ENCODE measurements around the gene KCTD1.
A peak's percentile ranks its signal among the peaks of the same experiment; 100 is the strongest.

KCTD1 gene

DNA sequence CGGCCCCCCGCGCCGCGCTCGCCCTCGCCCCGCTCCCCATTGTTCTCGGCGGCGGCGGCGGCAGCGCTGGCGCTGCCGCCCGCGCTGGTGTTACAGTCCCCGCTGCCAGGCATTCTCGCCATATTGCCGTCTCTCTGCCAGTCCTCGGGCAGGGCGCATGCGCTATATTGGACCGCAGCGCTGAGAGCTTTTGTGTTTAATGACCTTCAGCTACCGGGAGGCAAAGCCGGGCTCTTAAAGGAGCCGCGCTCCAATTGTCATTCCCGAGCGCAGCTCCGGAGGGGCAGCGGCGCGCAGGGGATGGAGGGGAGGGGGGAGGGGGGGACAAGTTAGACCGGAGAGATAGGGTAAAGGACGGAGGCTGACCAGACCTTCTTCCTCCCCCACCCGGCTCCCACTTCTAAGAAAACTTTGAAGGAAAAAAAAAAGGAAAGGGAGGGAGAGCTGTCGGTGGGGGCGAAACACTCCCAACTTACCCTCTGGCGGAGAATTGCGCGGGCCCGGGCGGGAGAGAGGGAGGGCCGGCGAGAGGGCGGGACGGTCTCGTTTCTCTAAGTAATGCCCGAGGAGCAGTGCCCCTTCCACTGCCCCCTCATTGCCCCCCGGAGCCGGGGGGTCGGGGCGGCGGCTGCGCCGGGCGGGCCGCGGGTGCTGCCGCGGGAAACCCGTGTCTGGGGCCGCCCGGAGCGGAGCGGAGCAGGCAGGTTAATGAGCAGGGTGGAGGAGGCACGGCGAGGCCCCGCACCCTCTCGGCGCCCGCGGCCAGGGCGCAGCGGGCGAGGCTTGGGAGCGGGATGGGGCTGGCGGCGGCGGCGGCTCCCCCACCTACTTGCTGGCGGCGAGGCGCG is at the start of gene KCTD1:
Gene KCTD1, minus strand, starts transcription at position 139 of the 848 bp plus-strand sequence. Its CDS starts 17 bp downstream, at position 122.
- DNase-seq: peak; percentile 80

DNA sequence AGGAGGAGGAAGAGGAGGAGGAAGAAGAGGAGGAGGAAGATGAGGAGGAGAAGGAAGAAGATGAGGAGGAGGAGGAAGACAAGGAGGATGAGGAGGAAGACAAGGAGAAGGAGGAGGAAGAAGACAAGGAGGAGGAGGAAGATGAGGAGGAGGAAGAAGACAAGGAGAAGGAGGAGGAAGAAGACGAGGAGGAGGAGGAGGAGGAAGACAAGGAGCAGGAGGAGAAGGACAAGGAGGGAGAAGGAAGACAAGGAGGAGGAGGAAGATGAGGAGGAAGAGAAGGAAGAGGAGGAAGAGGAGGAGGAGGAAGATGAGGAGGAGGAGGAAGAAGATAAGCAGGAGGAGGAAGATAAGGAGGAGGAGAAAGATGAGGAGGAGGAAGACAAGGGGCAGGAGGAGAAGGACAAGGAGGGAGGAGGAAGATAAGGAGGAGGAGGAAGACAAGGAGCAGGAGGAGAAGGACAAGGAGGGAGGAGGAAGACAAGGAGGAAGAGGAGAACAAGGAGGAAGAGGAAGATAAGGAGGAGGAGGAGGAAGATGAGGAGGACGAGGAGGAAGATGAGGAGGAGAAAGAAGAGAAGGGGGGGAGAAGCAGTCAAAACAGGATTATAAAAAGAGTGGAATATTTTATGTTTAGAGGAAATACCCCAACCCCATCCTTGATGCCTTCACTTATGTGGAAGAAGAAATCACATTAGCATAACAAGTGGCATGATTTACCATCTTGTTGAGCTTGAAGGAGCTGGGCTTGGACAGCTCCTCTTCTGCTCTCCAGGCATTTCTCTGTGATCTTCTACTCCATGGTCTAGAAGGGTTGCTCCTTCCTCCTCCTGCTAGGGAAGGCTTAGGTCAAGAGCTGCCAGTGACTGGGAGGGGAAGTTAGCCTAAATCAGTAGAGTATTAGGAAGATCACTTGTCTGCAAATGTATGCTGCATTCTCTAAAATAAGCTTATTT is 45.3 kb upstream of the KCTD1 start:
- DNase-seq: no peak

DNA sequence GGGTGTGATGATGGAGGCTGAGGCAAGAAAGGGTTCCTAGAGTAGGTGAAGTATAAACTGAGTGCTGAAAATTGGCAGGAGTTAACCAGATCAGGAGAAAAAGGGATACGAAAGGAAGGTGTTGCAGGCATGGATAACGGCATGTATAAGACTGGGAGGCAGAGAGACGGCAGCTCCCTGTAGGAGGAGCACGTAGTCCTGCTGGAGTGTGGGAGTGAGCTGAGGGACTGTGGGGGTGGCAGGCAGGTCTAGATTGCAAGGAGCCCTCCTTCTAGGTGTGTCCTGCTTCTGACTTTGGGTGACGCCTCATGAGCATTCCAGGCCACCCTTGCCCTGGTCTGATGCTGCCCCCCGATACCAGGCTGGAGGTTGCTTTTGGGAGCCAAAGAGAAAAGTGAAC is 36.4 kb upstream of the KCTD1 start:
- no peak for DNase-seq

DNA sequence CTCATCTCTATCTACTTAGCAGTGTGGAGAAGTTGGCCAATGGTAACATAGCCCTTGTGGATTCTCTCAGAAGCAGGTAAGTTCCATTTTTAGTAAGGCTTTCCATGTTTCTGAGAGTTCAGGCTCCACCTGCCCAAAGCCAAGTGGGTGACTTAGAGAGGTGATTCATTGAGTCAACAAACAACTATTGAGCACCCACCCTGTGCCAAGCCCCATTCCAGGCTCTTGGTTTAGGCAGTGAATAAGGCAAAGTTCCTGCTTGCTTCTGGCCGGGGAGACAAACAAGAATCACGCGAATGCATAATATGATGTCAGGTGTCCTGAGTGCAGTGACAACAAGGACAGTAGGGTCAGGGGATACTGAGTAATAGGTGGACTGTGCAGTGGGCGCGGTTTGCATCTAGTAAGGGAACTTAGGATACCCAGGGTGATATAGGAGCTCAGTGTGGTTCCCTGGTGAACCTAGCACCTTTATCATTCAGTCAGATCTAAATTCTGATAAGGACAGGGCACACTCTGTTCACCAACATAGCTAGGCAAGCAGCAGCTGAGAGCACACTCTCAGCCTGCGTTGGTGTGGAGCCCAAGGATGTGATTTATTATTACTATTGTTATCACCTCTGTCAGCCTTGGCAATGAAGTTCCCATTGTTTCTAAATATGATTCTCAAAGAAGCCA is 31.7 kb upstream of the KCTD1 start:
- no peak for DNase-seq

DNA sequence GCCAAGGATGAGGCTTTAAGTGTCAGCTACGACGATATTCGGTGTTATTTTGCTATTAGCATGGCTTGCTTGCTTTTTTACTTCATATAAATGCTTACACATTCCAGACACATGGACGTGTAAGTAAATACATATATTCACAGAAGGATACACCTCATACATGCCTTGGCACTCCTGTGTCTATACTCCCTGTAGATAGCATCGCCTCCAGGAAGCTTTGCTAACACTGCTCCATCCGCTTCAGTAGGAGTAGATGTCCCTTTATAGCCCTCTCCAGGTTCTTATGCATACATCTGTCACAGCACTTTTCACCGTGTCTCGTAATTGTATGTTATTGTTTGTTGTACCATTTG is 27.5 kb upstream of the KCTD1 start:
- no peak for DNase-seq

DNA sequence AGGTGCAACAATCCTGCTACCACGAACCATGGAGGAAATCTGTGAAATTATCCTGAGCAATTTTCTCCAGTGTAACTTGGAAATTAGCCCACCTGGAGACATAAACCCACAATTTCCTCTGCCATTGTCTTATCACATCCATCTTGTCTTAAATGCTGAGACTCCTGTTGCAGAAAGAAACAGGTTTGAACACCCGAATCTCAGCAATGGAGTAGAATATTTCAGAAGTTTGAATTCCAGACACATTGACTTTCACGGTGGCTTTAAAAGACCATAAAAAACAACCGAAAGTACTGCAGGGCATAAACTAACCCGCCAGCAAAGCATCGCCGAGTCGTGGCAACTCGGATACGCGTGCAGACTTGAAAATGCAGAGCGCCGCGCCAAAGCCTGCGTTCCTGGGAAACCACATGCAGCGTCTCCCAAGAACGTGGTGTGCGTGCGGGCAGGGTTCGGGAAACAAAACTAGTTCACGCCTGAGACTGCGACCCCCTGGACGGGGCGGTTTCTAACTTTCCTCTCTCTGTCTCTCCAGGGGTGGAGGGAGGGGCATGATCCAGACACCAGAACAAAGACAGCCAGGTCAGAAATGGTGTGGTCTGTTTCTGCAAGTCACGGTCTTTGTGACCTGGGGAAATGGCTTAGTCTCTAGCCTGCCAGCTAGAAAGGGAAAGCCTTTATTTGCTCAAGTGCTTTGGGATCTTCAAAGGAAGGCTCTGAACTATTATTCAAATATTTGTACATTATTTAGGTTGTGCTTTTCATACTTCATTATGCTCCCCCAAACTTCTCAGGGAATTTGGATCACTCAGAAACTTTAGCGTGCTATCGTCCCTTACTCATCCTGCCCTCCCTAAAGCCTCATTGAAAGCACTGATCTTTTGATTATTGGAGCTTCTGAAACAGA is 26.9 kb upstream of the KCTD1 start:
- peak; percentile 55 for DNase-seq

DNA sequence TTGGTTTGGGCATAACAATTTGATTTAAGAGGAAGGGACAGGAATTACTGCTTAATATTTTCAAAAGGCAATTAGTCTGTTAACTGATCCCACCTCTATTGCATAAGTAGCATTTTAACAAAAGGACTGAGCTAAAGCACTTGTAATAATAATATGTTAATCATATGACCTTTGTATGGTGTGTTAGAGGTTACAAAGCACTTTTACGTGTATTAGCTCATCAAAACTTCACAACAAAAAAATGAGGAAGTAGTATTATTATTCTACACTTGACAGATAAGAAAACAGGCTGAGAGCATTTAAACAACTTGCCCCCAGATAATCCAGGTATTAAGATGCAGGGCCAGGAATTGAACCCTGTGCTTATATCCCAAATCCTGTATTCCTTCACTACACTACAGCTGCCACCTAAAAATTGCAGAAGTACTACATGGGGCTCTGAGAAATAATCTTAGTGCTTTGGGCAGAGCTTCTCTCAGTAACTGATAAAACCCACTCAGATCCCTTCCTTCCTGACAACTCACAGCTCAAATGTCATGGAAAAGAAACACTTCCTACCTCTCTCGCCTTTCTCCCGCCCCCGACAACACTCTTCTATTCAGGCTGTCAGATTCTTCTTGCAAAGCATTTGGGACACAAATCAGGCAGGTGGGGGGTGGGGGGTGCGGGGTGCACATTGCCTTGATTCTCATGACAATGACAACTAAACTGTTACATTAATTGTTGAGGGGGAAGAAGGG is 20.7 kb upstream of the KCTD1 start:
- no peak for DNase-seq

DNA sequence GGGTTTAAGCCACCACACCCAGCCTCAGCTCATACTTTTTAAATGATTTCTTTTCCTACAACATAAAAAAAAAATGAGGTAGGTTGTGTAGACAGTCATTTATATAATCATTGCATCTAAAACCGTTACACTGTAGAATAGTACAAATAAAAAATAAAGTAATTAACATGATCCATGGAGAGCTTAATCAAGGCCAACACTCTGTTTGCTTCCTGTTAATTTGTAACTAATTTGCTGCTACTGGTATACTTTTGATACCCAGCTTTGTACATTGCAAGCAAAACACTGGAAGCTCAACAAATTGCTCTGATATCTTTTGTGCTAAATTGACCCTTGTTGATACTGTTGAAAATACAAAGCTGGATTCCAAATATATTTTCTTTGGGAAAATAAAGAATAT is 20.2 kb upstream of the KCTD1 start:
- DNase-seq: no peak

DNA sequence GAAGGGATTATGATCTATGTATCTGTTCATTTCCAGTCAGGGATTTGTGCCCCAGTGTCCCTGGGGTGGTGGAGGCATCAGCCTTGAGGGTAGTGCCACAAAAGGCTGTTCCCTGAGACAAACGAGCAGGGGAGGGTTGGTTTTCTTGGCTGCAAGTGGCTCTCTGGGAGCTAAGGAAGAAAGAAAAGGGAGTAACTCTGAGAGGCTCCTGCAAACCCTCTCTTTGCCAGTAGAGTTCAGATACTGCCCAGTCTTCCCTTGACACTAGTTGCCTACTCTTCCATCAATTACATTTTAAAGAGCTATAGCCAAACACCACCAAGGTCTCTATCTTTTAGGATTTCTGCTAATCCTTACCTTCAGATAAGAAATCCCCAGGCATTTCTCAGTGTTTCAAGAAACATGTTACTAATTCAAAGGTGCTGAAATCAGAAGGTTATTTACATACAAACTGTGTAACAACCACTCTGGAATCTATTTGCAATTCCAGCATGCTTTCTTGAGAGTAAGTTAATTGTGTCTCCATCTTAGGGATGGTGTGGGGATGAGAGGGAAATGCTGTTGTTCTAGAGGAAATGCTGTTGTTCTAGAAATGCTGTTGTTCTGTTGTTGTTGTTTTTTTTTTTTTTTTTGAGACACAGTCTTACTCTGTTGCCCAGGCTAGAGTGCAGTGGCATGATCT is 18.7 kb upstream of the KCTD1 start:
- no peak for DNase-seq

DNA sequence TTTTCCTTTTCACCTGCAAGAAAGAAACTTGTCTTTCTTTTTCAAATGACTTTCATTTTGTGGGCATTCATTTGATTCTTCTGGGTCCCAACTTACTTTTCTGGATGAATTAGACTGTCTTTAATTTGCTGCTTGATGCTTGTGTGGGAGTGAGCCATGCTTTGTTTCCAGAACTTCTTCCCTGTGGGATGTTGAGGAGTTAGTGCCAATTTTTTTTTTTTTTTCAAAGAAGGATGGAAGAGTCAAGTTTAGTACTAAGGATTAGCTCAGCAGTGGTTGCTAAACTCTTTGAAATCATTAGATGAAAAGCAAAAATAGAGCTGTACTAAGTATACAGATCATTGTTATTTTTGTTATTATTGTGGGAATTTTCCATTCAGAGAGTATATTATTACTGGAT is 17.2 kb upstream of the KCTD1 start:
- DNase-seq: no peak

DNA sequence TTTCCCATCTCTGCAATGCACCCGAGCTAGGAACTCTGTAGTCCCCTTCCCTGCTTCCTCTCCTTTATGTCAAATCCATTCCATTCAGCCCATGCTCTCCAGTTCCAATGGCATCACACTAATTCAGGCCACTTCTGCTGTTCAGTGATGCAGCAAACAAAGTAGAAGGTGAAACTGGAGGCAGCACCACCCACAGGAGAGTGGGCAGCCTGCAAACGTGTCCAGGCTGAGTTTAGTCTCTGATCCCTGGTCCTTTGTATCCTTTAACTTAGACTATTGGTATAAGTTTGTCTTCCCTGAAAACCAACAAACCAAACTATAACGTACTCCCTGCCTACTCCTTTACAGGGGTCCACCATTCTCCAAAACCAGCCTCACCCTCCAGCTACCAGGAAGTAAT is 14.7 kb upstream of the KCTD1 start:
- DNase-seq: no peak

DNA sequence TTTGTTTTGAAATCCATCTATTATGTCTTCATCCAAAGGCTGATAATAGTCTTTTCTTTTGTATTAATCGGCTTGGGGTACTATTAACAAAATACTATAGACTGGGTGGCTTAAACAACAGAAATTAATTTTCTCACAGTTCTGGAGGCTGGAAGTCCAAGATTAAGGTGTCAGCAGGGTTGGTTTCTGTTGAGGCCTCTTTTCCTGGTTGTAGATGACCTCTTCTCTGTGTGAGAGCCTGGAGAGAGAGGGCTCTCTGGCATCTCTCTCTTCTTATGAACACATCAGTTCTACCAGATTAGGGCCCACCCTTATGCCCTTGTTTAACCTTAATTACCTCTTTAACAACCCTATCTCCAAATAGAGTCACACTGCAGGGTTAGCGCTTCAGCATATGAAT is 14.2 kb upstream of the KCTD1 start:
- DNase-seq: no peak

DNA sequence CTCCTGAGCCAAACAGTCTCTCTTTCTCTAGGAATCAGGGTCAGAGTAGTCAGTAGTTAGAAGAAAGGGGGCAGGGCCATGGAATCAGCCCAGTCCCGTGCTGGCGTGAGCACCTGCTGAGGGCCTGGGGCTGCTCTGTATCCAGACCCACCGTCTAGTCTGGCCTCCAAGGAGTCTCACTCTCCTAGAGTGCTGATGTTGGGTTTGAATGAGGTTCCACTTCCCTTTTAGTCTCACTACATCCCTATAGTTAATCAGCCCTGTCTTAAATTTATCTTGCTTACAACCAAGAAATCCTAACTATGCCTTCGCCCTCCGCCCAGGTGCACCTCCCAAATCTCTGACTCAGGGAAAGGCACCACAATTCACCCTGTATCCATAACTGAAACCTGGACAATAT is 13.4 kb upstream of the KCTD1 start:
- no peak for DNase-seq

DNA sequence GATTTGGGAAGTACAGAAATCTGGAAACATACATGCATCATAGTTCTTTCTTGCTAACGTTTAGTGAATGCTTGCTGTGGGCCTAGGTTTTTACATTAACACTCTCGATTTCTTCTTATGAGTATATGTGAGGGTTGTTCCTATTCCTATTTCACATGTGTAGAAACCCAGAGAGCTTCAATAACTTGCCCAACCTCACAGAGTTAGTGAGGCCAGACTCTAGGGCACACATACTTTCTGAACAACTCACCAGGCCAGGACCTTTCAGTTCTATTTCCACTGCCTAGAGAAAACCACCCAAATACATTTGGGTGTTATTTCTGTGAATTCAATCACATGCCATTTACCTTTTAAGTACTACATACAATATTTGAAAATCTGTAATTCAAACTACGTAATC is 8.2 kb upstream of the KCTD1 start:
- no peak for DNase-seq

DNA sequence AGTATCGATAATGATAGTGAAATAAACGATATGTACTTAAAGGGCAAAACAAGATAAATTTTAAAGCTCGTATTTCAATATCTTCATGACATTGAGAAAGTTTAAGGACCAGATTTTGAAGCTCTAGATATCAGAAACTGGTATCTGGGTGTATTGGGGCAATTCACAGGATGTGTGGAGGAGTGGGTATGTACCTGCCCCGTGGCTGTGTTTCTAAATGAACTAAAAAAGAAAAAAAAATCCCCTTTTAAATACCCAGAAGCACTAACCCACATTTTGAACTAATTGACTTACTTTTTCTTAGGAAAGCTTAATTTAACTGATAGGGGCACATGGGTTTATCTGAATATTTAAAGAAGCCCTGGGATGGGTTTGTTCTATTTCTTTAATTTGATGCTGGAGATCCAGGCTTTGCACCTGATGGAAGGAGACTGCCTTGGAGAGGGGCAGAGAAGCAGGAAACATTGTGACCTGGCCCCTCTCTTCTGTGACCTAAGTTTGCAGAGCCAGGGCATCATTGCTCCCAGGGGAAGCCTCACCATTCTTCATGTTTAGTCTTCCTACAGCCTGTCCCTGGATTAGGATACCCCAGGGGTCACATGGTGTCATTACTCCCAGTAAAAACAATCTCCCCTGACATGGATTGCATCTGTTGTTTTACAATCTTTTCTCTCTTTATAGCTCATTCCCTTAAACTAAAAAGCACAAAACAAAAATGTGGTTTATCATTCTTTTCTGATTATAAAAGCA is 7.6 kb upstream of the KCTD1 start:
- DNase-seq: no peak

DNA sequence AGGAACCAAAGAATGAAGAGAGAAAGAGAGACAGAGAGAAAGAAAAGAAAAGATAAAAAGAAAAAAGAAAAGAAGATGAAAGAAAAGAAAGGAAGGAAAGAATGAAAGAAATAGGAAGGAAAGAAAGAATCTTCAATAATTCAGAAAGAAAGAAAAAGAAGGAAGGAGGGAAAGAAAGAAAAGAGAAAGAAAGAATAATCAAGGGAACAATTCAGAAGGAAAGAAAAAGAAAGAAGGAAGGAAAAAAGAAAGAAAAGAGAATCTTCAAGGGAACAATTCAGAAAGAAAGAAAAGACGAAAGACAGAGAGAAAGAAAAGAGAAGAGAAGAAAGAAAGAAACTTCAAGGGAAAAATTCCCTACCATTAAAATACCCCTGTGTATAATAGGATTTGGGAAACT is 5.6 kb upstream of the KCTD1 start:
- no peak for DNase-seq

DNA sequence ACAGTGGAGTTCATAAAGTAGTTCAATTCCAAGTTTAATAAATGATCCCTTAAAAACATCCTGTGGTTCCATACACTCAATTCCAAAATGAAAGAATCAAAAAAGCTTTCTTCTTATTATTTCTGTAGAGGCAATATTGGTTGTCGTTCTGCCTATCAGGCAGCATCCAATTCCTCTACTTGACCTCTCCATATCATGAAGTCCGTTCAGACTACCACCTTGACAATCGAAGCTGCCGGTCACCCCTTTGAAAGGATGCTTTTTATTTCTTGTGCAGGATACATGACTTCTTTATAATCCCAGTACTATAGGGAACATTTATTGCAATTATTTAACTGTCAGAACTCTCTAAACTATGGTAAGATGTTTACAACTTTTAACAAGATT is 3.3 kb upstream of the KCTD1 start:
- no peak for DNase-seq

DNA sequence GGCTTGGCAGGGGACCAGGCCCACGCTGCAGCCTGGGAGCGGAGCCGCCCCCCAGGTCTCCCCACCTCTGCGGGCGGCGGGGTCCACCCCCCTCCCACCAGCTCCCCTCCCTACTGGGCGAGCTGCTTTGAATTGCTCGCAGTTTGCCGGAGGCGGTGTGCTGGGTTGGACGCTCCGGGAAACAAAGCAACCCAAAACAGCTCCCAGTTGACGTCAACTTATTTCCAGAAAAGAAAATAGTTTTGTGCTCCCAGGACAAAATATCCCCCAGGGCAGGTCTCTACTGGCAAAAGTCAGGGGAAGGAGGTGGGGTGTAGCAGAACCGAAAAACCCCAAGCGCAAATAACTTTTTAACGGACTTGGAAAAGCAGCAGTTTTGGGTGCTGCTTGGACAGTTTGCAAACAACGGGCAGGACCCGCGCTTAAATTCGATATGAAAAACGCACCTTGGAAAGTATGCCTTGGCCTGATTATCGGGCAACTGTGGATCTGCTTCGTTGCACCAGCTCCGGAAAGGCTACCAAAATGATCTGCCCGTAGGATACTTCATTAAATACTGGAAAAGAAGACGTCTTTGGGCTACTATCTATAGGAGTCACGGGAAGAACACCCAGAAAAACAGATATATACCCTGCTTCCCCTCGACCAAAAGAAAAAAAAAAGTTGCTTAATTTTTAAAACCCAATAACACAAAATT is 2.8 kb upstream of the KCTD1 start:
- no peak for DNase-seq

DNA sequence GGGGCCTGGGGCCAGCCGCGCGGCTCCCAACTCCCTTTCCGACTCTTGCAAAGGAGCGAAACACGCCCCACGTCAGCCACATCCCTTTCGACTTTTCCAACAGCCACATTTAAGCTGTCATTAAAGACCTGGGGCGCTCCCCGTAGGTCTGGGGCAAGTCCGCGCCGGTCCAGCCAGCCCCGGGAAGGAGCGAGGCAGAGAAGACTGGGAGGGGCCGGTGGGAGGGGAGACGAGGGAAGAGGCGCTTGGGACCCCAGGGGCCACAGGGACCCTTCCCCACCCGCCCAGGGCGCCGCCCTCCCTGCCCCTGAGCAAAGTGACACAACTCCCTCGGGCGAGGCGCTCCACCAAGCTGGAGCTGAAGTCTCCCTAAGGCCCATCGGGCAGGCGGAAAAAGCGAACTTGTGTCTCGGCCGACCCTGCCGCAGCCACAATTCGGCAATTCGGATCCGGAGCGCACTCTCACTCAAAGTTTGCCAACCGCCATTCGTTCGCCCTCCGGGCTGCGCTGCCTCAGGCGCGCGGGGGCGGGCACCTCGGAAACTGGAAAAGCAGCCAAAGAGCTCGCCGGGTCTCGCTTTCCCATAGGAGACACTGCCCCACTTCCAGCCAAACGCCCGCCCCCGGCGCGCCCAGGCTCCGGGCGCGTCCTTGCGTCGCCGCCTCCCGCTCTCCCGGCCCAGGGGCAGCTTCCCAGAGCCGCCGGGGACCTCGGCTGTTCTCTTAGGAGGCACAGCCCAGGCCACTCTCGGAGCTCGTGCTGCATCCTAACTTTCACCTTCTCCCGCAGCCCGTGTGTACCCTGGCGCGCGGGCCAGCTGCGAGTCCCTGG is 1.1 kb upstream of the KCTD1 start:
- peak; percentile 37 for DNase-seq

Data from NCI-H748 treated with DMSO at 0.1 percent for 48 hours (cell line).